Measurements from ENCODE around the gene ARFGAP2.

DNA sequence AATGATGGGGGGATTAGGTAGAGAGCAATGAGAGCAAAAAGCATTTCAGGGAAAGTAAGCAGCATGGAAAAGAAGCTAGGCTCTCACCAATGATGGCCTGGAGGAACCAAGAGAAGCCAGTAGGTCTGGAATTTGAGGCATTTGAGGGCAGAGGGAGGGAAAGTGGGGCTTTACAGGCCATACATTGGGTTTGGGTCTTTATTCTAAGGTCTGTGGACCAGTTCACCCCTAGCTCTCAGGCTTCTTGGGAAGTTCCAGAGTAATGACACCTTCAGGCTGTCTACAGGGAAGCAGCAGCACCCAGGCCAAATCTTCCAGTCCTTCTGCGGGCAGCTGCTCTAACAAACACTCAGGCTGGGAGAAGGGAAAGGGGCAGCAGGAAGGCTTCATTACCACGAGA is 29.4 kb downstream of the ARFGAP2 start:
- TF ChIP-seq, protein P1, sequence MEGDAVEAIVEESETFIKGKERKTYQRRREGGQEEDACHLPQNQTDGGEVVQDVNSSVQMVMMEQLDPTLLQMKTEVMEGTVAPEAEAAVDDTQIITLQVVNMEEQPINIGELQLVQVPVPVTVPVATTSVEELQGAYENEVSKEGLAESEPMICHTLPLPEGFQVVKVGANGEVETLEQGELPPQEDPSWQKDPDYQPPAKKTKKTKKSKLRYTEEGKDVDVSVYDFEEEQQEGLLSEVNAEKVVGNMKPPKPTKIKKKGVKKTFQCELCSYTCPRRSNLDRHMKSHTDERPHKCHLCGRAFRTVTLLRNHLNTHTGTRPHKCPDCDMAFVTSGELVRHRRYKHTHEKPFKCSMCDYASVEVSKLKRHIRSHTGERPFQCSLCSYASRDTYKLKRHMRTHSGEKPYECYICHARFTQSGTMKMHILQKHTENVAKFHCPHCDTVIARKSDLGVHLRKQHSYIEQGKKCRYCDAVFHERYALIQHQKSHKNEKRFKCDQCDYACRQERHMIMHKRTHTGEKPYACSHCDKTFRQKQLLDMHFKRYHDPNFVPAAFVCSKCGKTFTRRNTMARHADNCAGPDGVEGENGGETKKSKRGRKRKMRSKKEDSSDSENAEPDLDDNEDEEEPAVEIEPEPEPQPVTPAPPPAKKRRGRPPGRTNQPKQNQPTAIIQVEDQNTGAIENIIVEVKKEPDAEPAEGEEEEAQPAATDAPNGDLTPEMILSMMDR (IDR thresholded peaks at IDR 0.05 in 2 of 3, conservative IDR thresholded peaks at IDR 0.05 in 1 of 3; ENCODE audit: borderline replicate concordance in 1 of 3, insufficient read depth in 1 of 3, low read depth in 2 of 3, low read length in 2 of 3) = no peak
- TF ChIP-seq SIN3A (IDR thresholded peaks at IDR 0.05; ENCODE audit: low read depth) (no peak), TCF7L2 (IDR thresholded peaks at IDR 0.05; ENCODE audit: borderline replicate concordance, extremely low read depth, insufficient read depth, insufficient read length) (no peak), POLR2AphosphoS5 (IDR thresholded peaks at IDR 0.05; ENCODE audit: low read depth, low read length) (no peak)
